GM18505 (cell line): ENCODE measurements around the gene ASPSCR1.

Experiments
- ATAC-seq: cut with Tn5 transposase; IDR thresholded peaks from one replicate; pipeline ENCODE4 v1.9.1; 2021; ENCODE audit not compliant: unreplicated experiment
- POLR2A ChIP-seq: IDR thresholded peaks from 4 replicates; pipeline ENCODE4 v1.6.1; 2011; ENCODE audit warnings: borderline replicate concordance; ENCODE audit not compliant: insufficient read depth, insufficient read length; ENCODE audit errors: extremely low read depth

The ASPSCR1 gene

GRCh38 chr17:82045936-82046484 lies 68.6 kb downstream of the ASPSCR1 start:
- ATAC-seq, result no peak
- no peak for TF ChIP-seq POLR2A

GRCh38 chr17:82046903-82047302 lies 69.5 kb downstream of the ASPSCR1 start:
- ATAC-seq, result no peak
- TF ChIP-seq POLR2A, result no peak

- ATAC-seq, result no peak
- TF ChIP-seq POLR2A, result no peak
Observed at GRCh38 chr17:82047379-82047778, 70.0 kb downstream of the ASPSCR1 start.

- ATAC-seq, result no peak
Observed at GRCh38 chr17:82047914-82048570, 70.6 kb downstream of the ASPSCR1 start.

GRCh38 chr17:82048571-82048971 lies 71.1 kb downstream of the ASPSCR1 start:
- no peak for TF ChIP-seq POLR2A
- no peak for ATAC-seq

More at GRCh38 chr17:82047914-82048570, 70.6 kb downstream of the ASPSCR1 start:
- TF ChIP-seq POLR2A, result no peak

- no peak for TF ChIP-seq POLR2A
- no peak for ATAC-seq
Observed at GRCh38 chr17:82049106-82049505, 71.7 kb downstream of the ASPSCR1 start.

- no peak for ATAC-seq
- no peak for TF ChIP-seq POLR2A
Observed at GRCh38 chr17:82049521-82049971, 72.1 kb downstream of the ASPSCR1 start.

GRCh38 chr17:82050152-82050760 lies 72.8 kb downstream of the ASPSCR1 start:
- ATAC-seq, result no peak
- TF ChIP-seq POLR2A, result no peak

- no peak for ATAC-seq
- no peak for TF ChIP-seq POLR2A
Observed at GRCh38 chr17:82050761-82051641, 73.6 kb downstream of the ASPSCR1 start.

GRCh38 chr17:82051776-82052637 lies 74.6 kb downstream of the ASPSCR1 start, which contains the start of the genes GPS1 and RFNG:
GPS1 (plus strand) TSS chr17:82051898; CDS start chr17:82051932, 34 bp downstream.
RFNG (minus strand) TSS chr17:82051811; CDS start chr17:82051766, 45 bp downstream.
- ATAC-seq, result no peak
- TF ChIP-seq POLR2A, result peak; percentile 66

GRCh38 chr17:82052638-82053059 lies 75.2 kb downstream of the ASPSCR1 start:
- no peak for ATAC-seq
- TF ChIP-seq POLR2A, result no peak

GRCh38 chr17:82053130-82053529 lies 75.7 kb downstream of the ASPSCR1 start:
- ATAC-seq, result no peak
- no peak for TF ChIP-seq POLR2A
